HL-60/S4 treated with retinoic acid at 250 ng/mL for 4 days and 3 days (cell line): Measurements from ENCODE around the gene RSPRY1.
"Not testable (repeated sequence)": the region's sequence is repeated elsewhere in the genome, so short reads cannot be mapped to it uniquely, and the experiment has no call there.

Experiments
- in situ Hi-C: fragments of 300-500 bp; cut with MboI; formaldehyde crosslinking; loops from 2 replicates; pipeline ENCODE4 v1.7.0; 2022; ENCODE audit warnings: low sequenced_read_pairs

RSPRY1 gene

GRCh38 chr16:57252148-57252721, 66.1 kb downstream of the RSPRY1 start:
- in situ Hi-C loops, result no loop called here

GRCh38 chr16:57253466-57253865, 67.3 kb downstream of the RSPRY1 start:
- in situ Hi-C loops, result no loop called here

- in situ Hi-C loops, result no loop called here
These were observed 69.7 kb downstream of the RSPRY1 start for GRCh38 chr16:57255686-57256415.

DNA sequence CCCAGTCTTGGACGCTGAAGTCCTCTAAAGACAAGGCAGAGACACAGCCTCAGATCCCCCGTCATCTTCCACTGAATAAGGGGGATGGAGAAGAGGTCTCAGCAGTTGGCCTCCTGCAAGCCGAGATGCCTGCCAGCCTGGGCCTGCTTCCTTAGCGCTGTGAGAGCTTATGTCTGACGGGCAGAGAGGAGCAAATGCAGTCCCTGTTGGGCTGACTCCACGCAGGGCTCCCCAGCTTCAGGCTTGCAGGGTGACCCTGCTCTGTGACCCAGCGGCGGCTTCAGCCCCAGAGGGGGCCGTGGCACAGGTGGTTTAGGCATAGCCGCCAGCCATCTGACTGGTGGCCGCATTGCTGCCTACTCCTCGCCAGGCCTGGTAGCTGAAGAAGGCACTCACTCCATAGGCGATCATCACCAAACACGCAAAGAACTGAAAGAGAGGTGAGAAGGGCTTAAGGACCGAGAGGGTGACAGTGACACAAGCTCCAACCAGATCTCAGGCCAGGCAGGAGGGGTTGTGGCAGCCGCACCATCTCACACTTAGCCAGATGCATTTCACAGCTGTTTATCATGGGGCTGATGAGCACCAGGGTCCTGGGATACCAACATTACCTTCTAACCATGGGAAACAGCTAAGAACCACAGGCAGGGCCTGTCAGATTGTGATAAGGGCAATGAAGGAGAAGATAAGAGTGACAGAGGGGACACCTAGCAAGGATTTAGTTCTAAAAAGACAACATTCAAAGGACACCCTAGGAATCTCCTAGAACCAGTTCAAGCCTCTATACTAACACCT, 70.7 kb downstream of the RSPRY1 start:
- in situ Hi-C loops, result no loop called here

- in situ Hi-C loops, result no loop called here
These were observed 71.4 kb downstream of the RSPRY1 start for GRCh38 chr16:57257455-57258070.

DNA sequence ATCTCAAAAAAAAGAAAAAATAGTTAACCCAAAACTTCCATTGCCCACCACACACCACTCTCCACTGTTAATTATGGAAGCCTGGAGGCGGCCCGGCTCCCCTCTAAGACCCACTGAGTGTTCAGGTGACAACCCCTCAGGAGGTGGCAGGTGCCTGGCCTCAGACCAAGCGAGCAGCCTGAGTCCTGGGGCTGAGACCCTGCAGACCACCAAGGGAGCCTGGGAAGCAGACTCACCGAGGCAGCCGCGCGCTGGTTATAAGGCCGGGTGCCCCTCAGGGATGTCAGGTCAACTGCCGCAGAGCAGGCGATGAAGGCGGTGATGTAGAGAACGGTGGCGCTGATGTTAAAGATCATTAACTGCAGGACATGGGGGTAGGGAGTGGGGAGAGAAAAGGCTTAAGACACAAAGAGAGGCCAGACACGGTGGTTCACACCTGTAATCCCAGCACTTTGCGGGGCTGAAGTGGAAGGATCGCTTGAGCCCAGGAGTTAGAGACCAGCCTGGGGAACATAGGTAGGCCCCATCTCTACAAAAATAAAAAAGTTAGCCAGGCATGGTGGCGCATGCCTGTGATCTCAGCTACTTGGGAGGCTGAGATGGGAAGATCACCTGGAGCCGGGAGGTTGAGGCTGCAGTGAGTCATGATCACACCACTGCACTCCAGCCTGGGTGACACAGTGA, 72.2 kb downstream of the RSPRY1 start:
- in situ Hi-C loops, result no loop called here

GRCh38 chr16:57258910-57259475, 72.9 kb downstream of the RSPRY1 start:
- in situ Hi-C loops, result no loop called here

DNA sequence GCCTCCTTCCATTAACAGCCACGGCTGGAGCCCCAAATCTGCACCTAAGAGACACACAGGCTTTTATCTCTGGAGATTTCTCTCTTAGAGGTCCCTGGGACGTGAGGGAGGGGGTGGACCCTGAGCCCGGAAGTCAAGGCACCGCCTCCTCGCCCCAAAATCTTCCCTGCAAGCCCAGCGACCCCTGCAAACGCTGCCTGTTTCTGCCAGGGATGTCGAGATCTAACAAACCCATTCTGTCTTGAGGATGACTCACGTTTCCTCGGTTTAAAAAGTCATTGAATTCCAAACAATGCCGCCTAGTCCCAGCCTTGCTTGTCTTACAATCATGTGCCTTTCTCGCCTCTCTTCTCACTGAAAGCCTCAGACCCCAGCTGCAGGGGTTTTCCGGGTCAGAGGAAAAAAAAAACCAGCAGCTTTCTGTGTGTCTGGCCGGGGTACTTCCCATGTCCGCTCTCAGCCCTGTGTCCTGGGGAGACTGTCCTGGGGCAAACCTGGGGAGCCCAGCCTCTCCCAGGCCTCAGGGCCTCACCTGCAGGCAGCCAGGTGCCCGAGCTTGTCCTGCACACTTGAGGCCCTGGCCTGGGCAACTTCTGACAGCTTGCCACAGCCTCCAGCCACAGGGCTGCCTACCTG, 74.3 kb downstream of the RSPRY1 start:
- in situ Hi-C loops, result no loop called here

DNA sequence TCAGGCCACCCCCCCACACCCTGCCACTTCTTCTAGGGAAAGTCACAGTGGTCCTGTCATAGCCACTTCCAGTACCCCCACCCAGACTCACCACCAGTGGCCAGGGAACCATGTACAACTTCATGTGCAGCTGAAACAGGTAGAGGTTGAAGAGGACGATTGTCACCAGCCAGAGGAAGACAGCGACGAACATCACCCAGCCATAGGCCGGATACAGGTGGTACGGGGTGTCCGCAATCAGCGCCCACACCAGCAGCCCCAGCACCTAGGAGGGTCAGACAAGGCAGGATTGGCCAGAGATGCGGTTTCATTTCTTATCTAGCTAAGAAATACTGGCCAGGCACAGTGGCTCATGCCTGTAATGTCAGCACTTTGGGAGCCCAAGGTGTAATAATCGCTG, 75.7 kb downstream of the RSPRY1 start:
- in situ Hi-C loops, result no loop called here

DNA sequence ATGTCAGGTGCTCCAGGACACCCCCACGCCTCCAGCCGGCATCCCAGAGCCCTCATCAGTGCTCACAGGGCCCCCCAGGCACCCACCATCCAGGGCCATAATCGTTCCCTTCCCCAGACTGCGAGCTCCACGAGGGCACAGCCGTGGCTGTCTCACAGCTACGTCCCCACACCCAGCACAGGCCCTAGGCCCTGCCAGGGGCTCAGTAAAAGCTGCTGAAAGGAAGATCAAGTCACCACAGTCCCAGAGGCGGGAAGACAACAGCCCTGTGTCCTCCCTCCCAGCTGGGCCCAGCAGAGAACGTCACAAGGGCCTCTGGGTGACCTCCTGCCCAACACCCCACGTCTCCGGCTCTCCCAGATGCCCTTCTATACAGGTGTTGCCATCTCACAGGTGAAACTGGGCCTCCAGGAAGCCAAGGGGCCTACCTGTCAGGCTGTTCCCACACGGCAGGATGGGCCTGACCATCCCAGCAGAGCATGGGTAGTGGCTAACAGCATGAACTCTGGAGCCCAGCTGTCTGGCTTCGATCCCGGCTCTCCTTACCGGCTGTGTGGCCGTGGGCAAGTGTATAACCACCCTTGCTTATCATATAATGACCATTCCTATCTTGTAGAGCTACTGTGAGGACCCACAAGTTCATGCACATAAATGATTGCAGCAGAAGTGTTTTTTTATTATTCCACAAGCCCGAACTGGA, 76.9 kb downstream of the RSPRY1 start:
- in situ Hi-C loops, result no loop called here

GRCh38 chr16:57263541-57264351, 77.6 kb downstream of the RSPRY1 start:
- in situ Hi-C loops, result no loop called here

GRCh38 chr16:57264381-57264780, 78.3 kb downstream of the RSPRY1 start:
- in situ Hi-C loops, result no loop called here

DNA sequence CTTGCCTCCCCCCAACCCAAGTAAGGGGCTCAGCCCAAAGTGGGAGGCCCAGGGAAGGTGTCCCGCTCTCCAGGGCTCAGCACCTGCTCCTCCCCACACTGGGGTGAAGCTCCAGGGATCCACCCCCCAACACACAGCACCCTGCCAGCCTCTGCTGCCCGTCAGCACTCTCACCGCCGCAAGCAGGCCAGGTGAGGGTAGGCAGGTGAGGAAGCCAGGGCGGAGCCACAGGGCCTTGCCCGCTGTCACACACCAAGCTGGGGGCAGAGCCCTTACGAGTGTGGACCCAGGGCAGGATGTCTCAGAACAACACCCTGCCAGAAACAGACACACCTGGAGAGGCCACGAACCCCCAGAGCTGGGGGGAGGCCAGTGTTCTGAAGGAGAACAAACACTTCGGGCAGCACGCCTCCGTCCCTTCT, 78.8 kb downstream of the RSPRY1 start:
- in situ Hi-C loops, result no loop called here

- in situ Hi-C loops, result no loop called here
These were observed 79.9 kb downstream of the RSPRY1 start for GRCh38 chr16:57265850-57266530.

DNA sequence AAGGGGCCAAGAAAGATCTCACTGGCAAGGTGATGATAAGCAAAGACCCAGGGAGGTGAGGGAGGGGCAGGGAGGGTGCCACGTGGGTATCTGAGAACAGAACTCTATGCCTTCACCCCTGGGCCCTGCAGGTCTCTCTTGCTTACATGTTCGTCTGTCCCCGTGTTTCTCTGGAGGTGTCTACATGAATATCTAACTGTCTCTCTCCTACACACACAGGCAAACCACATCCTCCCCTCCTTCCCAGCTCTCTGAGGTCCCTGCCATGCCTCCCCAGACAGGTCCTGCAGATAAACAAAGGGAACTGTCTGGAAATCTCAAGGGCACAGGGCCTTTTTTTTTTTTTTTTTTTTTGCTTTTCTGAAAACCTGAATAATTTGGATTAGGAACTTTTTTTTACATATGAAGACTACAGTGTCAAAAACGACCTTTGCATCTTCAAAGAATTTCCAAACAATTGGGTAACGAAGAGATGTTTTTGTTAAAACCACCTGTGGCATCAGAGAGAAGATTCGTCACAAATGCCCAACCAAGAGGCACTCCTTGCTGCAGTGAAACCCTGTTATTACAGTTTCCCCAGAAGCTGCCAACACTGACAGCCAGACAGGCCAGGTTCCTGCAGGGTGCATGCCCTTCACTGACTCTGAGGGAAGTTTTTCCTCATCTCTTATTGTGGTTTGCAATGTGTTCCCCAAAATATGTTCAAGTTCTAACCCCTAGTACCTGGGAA, 80.6 kb downstream of the RSPRY1 start:
- in situ Hi-C loops, result no loop called here

- in situ Hi-C loops, result not testable (repeated sequence)
These were observed 81.2 kb downstream of the RSPRY1 start for GRCh38 chr16:57267343-57267742.
